SK-N-SH (cell line): ENCODE results near the gene SV2C.

Source experiments
- CTCF ChIP-seq: fragments of 200-600 bp; sonication (generic); IDR thresholded peaks from 2 replicates; pipeline ENCODE4 v1.6.1; 2017; ENCODE audit warnings: antibody characterized with exemption, mild to moderate bottlenecking, moderate library complexity
- EZH2phosphoT487 ChIP-seq: fragments of 200-600 bp; sonication (generic); IDR thresholded peaks from 2 replicates; pipeline ENCODE4 v1.6.1; 2017; ENCODE audit warnings: low read depth, mixed run types, mild to moderate bottlenecking, antibody characterized with exemption, moderate library complexity, borderline replicate concordance
- POLR2AphosphoS5 ChIP-seq: IDR thresholded peaks from 2 replicates; pipeline ENCODE4 v1.6.1; 2012; ENCODE audit warnings: low read depth, low read length
- RAD21 ChIP-seq: IDR thresholded peaks from 2 replicates; pipeline ENCODE4 v1.6.1; 2012; ENCODE audit warnings: mild to moderate bottlenecking, low read length
- SIN3A ChIP-seq: IDR thresholded peaks from 2 replicates; pipeline ENCODE4 v1.6.1; 2012; ENCODE audit warnings: low read depth, mild to moderate bottlenecking, low read length, moderate library complexity, borderline replicate concordance
- SMC3 ChIP-seq: IDR thresholded peaks from 2 replicates; pipeline ENCODE4 v1.6.1; 2012; ENCODE audit warnings: low read depth, low read length, improper control_type of control experiment
- TAF1 ChIP-seq: IDR thresholded peaks from 2 replicates; pipeline ENCODE4 v1.6.1; 2012; ENCODE audit warnings: low read depth, mild to moderate bottlenecking, low read length, moderate library complexity, borderline replicate concordance
- TF ChIP-seq, protein P1 (sequence below): IDR thresholded peaks from 2 replicates; pipeline ENCODE4 v1.6.1; 2012; ENCODE audit warnings: mild to moderate bottlenecking, low read depth, low read length, moderate library complexity
- TF ChIP-seq, protein P2 (sequence below): IDR thresholded peaks from 2 replicates; pipeline ENCODE4 v1.4.0; 2012; ENCODE audit warnings: low read depth, borderline replicate concordance
- TF ChIP-seq, protein P3 (sequence below): IDR thresholded peaks from 2 replicates; pipeline ENCODE4 v1.4.0; 2012; ENCODE audit warnings: low read depth

DNA sequence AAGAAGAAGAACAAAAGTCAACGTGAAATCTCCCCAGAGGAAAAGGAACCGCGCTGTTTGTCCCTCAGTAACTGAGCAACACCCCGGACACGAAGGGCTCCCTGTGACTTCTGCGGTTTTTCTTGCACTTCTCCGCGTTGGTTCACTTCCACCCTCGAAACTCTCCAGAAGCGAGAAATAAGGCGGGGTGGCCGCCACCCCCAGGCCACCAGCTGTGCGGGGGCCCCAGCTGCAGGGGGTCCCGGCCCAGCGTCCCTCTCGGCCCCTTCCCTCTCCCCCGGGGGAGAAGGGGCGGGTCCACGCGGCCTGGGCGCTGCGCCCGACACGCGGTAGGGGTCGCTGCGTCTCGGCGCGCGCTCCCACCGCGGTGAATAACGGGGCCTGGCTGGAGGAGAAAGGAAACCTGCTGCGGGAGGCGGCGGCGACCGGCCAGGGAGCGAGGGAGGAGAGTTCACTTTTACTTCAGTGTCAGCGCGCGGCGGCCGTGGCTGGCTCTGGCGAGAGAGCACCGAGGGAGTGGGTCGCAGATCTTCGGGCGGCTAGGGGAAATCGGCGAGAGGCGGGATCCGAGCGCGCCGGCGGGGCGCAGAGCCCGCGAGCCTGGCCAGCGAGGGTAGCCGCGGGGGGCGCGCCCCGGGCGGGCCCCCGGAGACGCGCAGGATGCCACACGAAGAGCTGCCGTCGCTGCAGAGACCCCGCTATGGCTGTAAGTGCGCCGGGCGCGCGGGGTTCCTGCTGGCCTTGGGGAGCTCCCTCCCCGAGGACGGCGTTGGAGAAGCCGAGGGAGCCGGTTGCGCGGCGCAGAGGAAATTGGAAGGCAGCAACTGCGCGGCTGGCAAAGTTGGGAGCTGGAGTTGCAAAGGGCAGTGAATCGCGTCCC, 319.9 kb downstream of the SV2C start, which contains the start of gene IQGAP2:
- TF ChIP-seq SIN3A, result no peak
- TF ChIP-seq CTCF, result peak; percentile 74
- no peak for TF ChIP-seq TAF1
- TF ChIP-seq, protein P1, sequence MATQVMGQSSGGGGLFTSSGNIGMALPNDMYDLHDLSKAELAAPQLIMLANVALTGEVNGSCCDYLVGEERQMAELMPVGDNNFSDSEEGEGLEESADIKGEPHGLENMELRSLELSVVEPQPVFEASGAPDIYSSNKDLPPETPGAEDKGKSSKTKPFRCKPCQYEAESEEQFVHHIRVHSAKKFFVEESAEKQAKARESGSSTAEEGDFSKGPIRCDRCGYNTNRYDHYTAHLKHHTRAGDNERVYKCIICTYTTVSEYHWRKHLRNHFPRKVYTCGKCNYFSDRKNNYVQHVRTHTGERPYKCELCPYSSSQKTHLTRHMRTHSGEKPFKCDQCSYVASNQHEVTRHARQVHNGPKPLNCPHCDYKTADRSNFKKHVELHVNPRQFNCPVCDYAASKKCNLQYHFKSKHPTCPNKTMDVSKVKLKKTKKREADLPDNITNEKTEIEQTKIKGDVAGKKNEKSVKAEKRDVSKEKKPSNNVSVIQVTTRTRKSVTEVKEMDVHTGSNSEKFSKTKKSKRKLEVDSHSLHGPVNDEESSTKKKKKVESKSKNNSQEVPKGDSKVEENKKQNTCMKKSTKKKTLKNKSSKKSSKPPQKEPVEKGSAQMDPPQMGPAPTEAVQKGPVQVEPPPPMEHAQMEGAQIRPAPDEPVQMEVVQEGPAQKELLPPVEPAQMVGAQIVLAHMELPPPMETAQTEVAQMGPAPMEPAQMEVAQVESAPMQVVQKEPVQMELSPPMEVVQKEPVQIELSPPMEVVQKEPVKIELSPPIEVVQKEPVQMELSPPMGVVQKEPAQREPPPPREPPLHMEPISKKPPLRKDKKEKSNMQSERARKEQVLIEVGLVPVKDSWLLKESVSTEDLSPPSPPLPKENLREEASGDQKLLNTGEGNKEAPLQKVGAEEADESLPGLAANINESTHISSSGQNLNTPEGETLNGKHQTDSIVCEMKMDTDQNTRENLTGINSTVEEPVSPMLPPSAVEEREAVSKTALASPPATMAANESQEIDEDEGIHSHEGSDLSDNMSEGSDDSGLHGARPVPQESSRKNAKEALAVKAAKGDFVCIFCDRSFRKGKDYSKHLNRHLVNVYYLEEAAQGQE, result no peak
- no peak for TF ChIP-seq POLR2AphosphoS5
- TF ChIP-seq EZH2phosphoT487, result no peak
- TF ChIP-seq RAD21, result peak; percentile 68
- TF ChIP-seq, protein P2, sequence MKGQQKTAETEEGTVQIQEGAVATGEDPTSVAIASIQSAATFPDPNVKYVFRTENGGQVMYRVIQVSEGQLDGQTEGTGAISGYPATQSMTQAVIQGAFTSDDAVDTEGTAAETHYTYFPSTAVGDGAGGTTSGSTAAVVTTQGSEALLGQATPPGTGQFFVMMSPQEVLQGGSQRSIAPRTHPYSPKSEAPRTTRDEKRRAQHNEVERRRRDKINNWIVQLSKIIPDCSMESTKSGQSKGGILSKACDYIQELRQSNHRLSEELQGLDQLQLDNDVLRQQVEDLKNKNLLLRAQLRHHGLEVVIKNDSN, result no peak
- peak; percentile 67 for TF ChIP-seq SMC3
- TF ChIP-seq, protein P3, sequence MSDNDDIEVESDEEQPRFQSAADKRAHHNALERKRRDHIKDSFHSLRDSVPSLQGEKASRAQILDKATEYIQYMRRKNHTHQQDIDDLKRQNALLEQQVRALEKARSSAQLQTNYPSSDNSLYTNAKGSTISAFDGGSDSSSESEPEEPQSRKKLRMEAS, result no peak; the same call in 1 of the 2 replicates
